Lower leg skin (tissue), 4 donors: ENCODE data around the gene IL25. TPM values are rescaled to one million over a fixed set of nuclear protein-coding genes. Genes with fewer than 3 reads are reported as not detected.

Experiments
- DNase-seq, 2 donors: peaks; one replicate each; pipeline ENCODE4 v3.0.0-alpha.2; 2019; ENCODE audit warnings: low spot score in 2 of 2
- H3K4me3 ChIP-seq: fragments of 200-600 bp; sonication (generic); 2 replicates; pipeline ENCODE4 v1.5.1; 2017; ENCODE audit warnings: mild to moderate bottlenecking, low read depth; ENCODE audit not compliant: poor library complexity, severe bottlenecking
- POLR2A ChIP-seq, 2 donors: fragments of 450-650 bp; IDR thresholded peaks; one replicate each; pipeline ENCODE4 v1.6.1; 2016 to 2017; ENCODE audit warnings: antibody characterized with exemption in 2 of 2, mild to moderate bottlenecking in 1 of 2, moderate library complexity in 1 of 2
- WGBS, 2 donors: methylation state at CpG; one replicate each; pipeline ENCODE4 v1.1.5; 2018; 5-methylcytosine and 5-hydroxymethylcytosine counted together
- intact Hi-C: fragments of 100-400 bp; cut with DNase I; formaldehyde crosslinking; loops from one replicate; pipeline ENCODE4 v1.15.0; 2023; ENCODE audit warnings: low total_unique reads
- total RNA-seq, 4 donors: library from RNA; depleted of rRNA; stranded (reverse); fragments of >200 nt; gene quantifications; one replicate each; pipeline ENCODE4 v1.1.0, GENCODE V29; 2016
- TF ChIP-seq, protein P1 (sequence below), 3 donors: fragments of 450-650 bp; IDR thresholded peaks; one replicate each; pipeline ENCODE4 v1.5.1; 2016; ENCODE audit warnings: antibody characterized with exemption in 3 of 3, mild to moderate bottlenecking in 3 of 3, moderate library complexity in 2 of 3

IL25 gene
- total RNA-seq, 4 donors from 2014 or later, result not detected

DNA sequence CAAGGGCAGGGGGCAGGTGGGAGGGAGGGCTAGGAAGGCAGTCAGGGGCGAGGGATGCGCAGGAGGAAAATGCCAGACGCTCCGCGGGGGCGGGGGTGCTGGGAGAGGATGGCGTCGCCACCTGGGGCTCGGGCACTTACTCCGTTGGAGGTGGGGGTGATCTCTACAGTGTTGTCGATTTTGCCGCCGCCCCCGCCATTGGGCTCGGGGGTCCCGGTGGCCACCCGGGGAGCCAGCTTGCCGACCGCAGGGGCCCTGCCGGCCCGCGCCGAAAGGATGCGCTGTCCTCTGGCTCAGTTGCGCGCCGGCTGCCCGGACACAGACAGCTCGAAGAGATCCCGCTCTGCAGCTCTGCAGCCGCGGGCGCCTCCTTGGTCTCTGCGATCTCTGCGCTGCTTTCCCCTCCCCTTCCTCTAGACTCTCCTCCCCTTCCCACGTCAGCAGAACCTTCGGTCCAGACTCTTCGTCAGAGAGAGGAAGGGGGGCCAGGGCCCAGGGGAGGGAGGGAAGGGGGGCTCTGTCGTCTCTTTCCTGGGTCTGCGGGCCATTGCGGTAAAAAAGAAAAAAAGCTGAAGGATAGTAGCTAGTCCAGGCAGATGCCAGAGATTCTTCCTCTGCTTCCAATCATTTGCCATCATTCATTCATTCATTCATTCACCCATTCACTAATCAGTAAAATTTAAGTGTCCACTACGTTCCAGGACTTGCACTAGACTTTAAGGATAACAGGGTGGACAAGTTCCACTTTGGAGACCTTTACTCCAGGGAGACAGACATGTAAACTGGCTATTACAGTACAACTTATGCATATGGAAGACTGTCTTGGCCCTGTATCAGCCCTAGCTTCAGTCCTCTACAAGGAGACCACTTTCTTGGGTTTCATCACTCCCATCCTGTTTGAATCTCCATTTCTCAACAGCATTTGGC, 19.8 kb upstream of the IL25 start, which contains the start of gene SLC22A17:
Gene SLC22A17, minus strand, starts transcription at position 382 of the 927 bp plus-strand sequence.
- 1% methylated on average over 42 of the region's 42 CpGs for WGBS, 2 donors
- TF ChIP-seq, protein P1, sequence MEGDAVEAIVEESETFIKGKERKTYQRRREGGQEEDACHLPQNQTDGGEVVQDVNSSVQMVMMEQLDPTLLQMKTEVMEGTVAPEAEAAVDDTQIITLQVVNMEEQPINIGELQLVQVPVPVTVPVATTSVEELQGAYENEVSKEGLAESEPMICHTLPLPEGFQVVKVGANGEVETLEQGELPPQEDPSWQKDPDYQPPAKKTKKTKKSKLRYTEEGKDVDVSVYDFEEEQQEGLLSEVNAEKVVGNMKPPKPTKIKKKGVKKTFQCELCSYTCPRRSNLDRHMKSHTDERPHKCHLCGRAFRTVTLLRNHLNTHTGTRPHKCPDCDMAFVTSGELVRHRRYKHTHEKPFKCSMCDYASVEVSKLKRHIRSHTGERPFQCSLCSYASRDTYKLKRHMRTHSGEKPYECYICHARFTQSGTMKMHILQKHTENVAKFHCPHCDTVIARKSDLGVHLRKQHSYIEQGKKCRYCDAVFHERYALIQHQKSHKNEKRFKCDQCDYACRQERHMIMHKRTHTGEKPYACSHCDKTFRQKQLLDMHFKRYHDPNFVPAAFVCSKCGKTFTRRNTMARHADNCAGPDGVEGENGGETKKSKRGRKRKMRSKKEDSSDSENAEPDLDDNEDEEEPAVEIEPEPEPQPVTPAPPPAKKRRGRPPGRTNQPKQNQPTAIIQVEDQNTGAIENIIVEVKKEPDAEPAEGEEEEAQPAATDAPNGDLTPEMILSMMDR (IDR thresholded peaks at IDR 0.05), result no peak
- TF ChIP-seq POLR2A (IDR thresholded peaks at IDR 0.05), result no peak
- intact Hi-C loops, result no loop called here
- peak within 1 kb of the TSS; percentile 37 for H3K4me3 ChIP-seq
- DNase-seq, result peak; percentile 68 to 91

DNA sequence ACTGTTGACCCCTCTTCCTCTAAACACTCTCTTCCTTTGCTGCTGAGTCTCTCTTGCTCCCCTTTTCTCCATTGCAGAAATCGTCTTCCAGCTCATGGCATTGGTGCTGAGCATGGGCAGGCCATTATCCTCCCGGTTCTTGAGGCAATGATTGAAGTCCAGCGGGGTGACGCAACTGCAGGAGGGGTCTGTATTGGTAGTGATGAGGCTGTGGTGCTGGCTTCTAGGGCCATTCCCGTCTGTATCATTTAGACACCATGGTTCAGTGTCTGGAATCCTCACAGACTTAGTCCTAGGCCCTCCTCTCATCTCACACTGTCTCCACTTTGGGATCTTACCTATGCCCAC, 19.2 kb upstream of the IL25 start:
- WGBS, 2 donors, result 62 to 72% methylated on average over 5 of the region's 5 CpGs
- TF ChIP-seq, protein P1 (IDR thresholded peaks at IDR 0.05), result no peak
- no peak for TF ChIP-seq POLR2A (IDR thresholded peaks at IDR 0.05)
- peak in 1 of 2 donors; percentile 72 for DNase-seq
- intact Hi-C loops, result no loop called here
- no peak overlapping the region for H3K4me3 ChIP-seq

GRCh38 chr14:23354990-23355389, 17.6 kb upstream of the IL25 start:
- TF ChIP-seq, protein P1 (IDR thresholded peaks at IDR 0.05), result no peak
- no peak for TF ChIP-seq POLR2A (IDR thresholded peaks at IDR 0.05)
- peak in 1 of 2 donors; percentile 48 for DNase-seq
- no peak overlapping the region for H3K4me3 ChIP-seq
- intact Hi-C loops, result no loop called here
- 78 to 85% methylated on average over 6 of the region's 6 CpGs for WGBS, 2 donors

DNA sequence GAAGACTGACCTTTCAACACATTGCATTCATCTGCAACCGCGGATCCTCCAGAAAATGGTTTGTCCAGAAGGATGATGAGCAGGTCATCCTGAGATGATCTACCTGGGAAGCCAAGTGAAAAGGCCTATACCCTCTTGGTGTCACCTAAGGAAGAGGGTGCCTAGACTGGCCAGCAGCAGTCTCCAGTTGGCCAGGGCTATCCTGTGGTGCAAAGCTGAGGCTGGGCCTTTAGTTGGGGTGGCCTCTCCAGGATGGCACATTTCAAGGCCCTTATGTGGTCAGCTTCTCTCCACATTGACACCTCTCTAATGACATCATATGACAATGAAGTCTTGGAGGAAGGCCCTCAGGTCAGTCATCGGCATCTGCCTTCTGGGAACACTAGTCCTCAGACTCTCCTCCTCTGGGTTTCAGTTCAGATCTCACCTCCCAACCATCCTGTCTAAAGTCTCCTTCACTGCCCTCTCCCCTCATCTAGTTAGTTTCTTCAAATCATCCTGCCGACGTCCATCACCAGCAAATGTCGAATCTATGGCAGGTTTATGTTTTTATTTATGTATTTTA, 16.7 kb upstream of the IL25 start:
- peak in 1 of 2 donors; percentile 53 for DNase-seq
- intact Hi-C loops, result no loop called here
- H3K4me3 ChIP-seq, result no peak overlapping the region
- TF ChIP-seq, protein P1 (IDR thresholded peaks at IDR 0.05), result no peak
- TF ChIP-seq POLR2A (IDR thresholded peaks at IDR 0.05), result no peak
- WGBS, 2 donors, result 76 to 84% methylated on average over 6 of the region's 6 CpGs

- intact Hi-C loops, result no loop called here
- TF ChIP-seq, protein P1 (IDR thresholded peaks at IDR 0.05), result no peak
- no peak for TF ChIP-seq POLR2A (IDR thresholded peaks at IDR 0.05)
- WGBS, 2 donors, result 85 to 88% methylated on average over 4 of the region's 4 CpGs
- peak in 1 of 2 donors; percentile 42 for DNase-seq
- no peak overlapping the region for H3K4me3 ChIP-seq
Observed at GRCh38 chr14:23356662-23357061, 15.9 kb upstream of the IL25 start.
